Activated CD4-positive, CD25-positive, alpha-beta regulatory T cell treated with anti-CD3 and anti-CD28 coated beads, Interleukin-2, amount 50 U/mL, for 72 hours (primary cell): ENCODE data around the gene NDUFS4.
"Not testable (repeated sequence)": the region's sequence is repeated elsewhere in the genome, so short reads cannot be mapped to it uniquely, and the experiment has no call there.

Experiments used
- DNase-seq: peaks from one replicate; pipeline ENCODE4 v3.0.0; 2021

The NDUFS4 gene

GRCh38 chr5:53576674-53577073 lies 16.2 kb downstream of the NDUFS4 start:
- no peak for DNase-seq

- no peak for DNase-seq
Observed at GRCh38 chr5:53578854-53579253, 18.4 kb downstream of the NDUFS4 start.

GRCh38 chr5:53580547-53580946 lies 20.1 kb downstream of the NDUFS4 start:
- DNase-seq: no peak

- no peak for DNase-seq
Observed at GRCh38 chr5:53582225-53582624, 21.8 kb downstream of the NDUFS4 start.

- no peak for DNase-seq
Observed at GRCh38 chr5:53590759-53591158, 30.3 kb downstream of the NDUFS4 start.

GRCh38 chr5:53594419-53594818 lies 34.0 kb downstream of the NDUFS4 start:
- DNase-seq: no peak

- no peak for DNase-seq
Observed at GRCh38 chr5:53597894-53598293, 37.5 kb downstream of the NDUFS4 start.

GRCh38 chr5:53601570-53601969 lies 41.1 kb downstream of the NDUFS4 start:
- DNase-seq: no peak

GRCh38 chr5:53603009-53603687 lies 42.7 kb downstream of the NDUFS4 start:
- no peak for DNase-seq

- no peak for DNase-seq
Observed at GRCh38 chr5:53604309-53604708, 43.9 kb downstream of the NDUFS4 start.

GRCh38 chr5:53607886-53608285 lies 47.4 kb downstream of the NDUFS4 start:
- DNase-seq: no peak

- DNase-seq: not testable (repeated sequence)
Observed at GRCh38 chr5:53608897-53609296, 48.5 kb downstream of the NDUFS4 start.

GRCh38 chr5:53613061-53613460 lies 52.6 kb downstream of the NDUFS4 start:
- DNase-seq: no peak

- DNase-seq: no peak
Observed at GRCh38 chr5:53613536-53613935, 53.1 kb downstream of the NDUFS4 start.

GRCh38 chr5:53614376-53614885 lies 54.0 kb downstream of the NDUFS4 start:
- DNase-seq: no peak

- no peak for DNase-seq
Observed at GRCh38 chr5:53616939-53617549, 56.6 kb downstream of the NDUFS4 start.

GRCh38 chr5:53631251-53631650 lies 70.8 kb downstream of the NDUFS4 start:
- DNase-seq: no peak

- no peak for DNase-seq
Observed at GRCh38 chr5:53642061-53642460, 81.6 kb downstream of the NDUFS4 start.

- no peak for DNase-seq
Observed at GRCh38 chr5:53643445-53643844, 83.0 kb downstream of the NDUFS4 start.

- DNase-seq: no peak
Observed at GRCh38 chr5:53645078-53645477, 84.6 kb downstream of the NDUFS4 start.

GRCh38 chr5:53649352-53649751 lies 88.9 kb downstream of the NDUFS4 start:
- DNase-seq: no peak

- not testable (repeated sequence) for DNase-seq
Observed at GRCh38 chr5:53660573-53660972, 100.1 kb downstream of the NDUFS4 start.

- DNase-seq: not testable (repeated sequence)
Observed at GRCh38 chr5:53665313-53665712, 104.9 kb downstream of the NDUFS4 start.

- no peak for DNase-seq
Observed at GRCh38 chr5:53667621-53668020, 107.2 kb downstream of the NDUFS4 start.

- no peak for DNase-seq
Observed at GRCh38 chr5:53671447-53671846, 111.0 kb downstream of the NDUFS4 start.
